ES-I3 (cell line): Measurements from ENCODE around the gene SLC27A4.

Source experiments
- H3K36me3 ChIP-seq: 2 replicates; pipeline ENCODE4 v1.6.1; 2013; ENCODE audit warnings: mild to moderate bottlenecking, low read length, control low read depth, moderate library complexity; ENCODE audit not compliant: insufficient read depth
- H3K4me1 ChIP-seq: 2 replicates; pipeline ENCODE4 v1.6.1; 2013; ENCODE audit warnings: mild to moderate bottlenecking, control low read depth, low read length; ENCODE audit not compliant: insufficient read depth
- H3K9ac ChIP-seq: 2 replicates; pipeline ENCODE4 v1.6.1; 2013; ENCODE audit warnings: low read depth, mild to moderate bottlenecking, low read length, moderate library complexity
- H3K9me3 ChIP-seq: 2 replicates; pipeline ENCODE4 v1.6.1; 2013; ENCODE audit warnings: mild to moderate bottlenecking, low read length, moderate library complexity; ENCODE audit not compliant: control insufficient read depth, insufficient read depth

Gene SLC27A4

DNA sequence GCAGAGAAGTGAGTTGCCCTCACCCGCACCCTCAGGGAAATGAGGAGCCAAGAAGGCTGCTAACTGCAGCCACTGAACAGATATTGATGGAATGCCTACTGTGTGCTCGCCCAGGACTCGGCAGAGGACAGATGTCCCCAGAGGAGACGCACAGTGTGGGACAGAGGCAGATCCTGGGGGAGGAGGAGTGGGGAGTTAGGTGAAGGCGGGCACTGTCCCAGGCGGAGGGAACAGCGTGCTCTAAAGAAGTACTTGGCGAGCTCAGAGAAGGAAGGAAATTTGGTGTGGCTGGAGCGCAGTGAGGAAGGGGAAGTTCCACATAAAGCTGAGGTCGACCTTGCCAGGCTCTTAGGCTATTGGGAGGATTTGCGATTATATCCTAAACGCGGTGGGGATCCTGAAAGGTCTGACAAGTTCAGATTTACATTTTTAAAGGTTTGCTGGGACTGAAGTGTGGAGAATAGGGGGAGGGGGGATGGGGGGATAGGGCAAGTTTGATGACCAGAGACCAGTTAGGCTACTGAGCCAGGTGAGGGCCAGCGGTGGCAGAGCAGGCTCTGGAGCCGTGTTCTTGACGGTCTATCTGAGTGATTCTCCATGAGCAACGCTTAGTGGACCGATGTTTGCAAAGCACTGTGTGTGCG lies 56.8 kb downstream of the SLC27A4 start:
- Histone ChIP-seq H3K9ac (no peak overlapping the region), H3K9me3 (no peaks in the 10 kb centered on the region)

DNA sequence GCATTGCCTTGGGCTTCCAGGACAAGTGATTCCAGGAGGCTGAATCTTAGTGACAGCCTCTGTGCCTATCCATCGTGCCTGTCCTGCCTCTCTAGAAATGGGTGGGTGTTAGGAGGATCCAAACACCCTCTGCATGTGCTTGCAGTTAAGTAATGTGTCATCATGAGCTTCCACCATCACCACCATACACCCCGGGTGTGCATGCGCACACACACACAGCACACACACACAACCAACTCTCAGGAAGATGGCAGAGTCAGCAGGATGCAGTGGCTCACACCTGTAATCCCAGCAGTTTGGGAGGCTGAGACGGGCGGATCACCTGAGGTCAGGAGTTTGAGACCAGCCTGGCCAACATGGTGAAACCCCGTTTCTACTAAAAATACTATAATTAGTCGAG lies 57.5 kb downstream of the SLC27A4 start:
- peaks cover 17% of the 10 kb centered on the region for H3K4me1 ChIP-seq
- H3K9ac ChIP-seq = no peak overlapping the region
- no peaks in the 10 kb centered on the region for H3K36me3 ChIP-seq
- no peaks in the 10 kb centered on the region for H3K9me3 ChIP-seq

More for the DNA sequence above, 56.8 kb downstream of the SLC27A4 start:
- Histone ChIP-seq H3K36me3 (no peaks in the 10 kb centered on the region), H3K4me1 (peaks cover 17% of the 10 kb centered on the region)

- Histone ChIP-seq H3K9me3 (no peaks in the 10 kb centered on the region), H3K9ac (no peak overlapping the region), H3K4me1 (peaks cover 3% of the 10 kb centered on the region), H3K36me3 (no peaks in the 10 kb centered on the region)
These were observed 59.5 kb downstream of the SLC27A4 start for GRCh38 chr9:128399861-128400260.

DNA sequence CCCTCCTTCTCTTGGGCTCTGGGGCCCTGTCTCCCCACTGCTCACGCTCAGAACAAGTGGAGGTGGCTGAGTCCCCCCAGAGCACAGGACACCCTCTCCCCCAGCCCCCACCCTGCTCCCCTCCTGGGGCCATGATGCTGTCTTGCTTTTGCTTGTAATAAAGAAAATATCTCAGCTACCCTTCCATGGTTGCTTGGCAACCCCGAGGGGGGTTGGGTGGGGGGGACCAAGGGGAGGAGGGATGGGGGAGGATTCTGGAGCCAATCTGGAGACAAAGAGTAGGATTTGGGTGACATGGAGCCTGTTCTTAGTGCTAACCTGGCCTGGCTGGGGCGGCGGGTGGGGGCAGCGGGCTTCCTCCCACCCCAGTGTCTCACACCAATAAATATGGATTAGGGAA lies 64.2 kb downstream of the SLC27A4 start:
- Histone ChIP-seq H3K4me1 (peaks cover 26% of the 10 kb centered on the region), H3K9me3 (no peaks in the 10 kb centered on the region), H3K36me3 (no peaks in the 10 kb centered on the region)

DNA sequence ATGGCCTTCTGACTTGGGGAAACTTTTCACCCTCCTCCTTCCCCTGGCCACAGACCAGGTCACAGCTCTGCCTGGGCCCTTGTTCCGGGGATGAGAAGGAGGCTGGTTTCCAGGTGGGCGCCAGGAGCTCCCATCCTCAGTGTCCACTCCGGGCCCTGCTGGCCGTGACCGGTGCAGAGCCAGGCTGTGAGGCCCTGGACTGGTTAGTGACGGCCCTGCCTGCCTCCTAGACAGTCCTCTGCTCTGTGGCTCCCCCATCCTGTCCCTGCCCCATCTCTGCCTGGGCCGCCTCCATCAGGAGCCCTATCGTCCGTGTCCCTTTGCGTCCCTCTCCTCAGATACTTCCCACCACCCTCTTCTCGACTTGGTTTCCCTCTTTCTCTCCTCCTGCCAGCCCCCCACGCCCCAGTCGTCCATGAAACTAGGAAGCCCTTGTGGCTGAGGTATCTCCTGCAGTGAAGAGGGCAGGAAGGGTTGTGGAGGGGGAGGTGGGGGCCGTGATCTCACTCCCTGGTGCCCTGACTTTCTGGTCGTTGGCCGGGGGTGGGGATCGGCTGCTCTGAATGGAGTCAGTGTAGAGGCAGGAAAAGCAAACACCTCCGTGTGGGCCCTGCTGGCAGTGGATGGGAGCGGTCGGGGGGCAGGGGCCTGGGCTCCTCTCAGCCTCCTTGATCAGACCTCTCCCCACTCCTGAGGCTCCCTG lies 64.9 kb downstream of the SLC27A4 start:
- H3K9ac ChIP-seq = no peak overlapping the region

More for the DNA sequence above, 64.2 kb downstream of the SLC27A4 start:
- H3K9ac ChIP-seq = no peak overlapping the region

DNA sequence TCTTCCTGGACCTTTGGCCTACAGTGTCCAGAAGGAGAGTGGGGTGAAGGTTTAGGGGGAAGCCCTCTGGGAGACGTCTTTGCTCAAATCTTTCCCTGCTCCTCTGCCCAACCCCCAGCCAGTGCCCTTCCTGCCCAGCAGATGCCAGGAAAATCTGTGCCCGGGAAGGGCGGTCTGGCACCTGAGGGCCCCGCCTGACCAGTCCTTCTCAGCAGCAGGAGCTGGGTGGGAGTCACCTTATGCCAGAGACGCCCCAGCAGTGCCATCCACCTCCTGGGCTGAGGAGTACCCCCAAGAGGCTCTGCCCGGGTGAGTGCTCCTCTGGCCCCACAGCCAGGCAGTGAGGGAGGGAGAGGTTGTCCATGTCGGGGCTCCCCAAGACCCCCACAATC lies 65.4 kb downstream of the SLC27A4 start:
- Histone ChIP-seq H3K9ac (no peak overlapping the region), H3K4me1 (peaks cover 29% of the 10 kb centered on the region)

More for the DNA sequence above, 64.9 kb downstream of the SLC27A4 start:
- H3K36me3 ChIP-seq = no peaks in the 10 kb centered on the region
- H3K9me3 ChIP-seq = no peaks in the 10 kb centered on the region
- H3K4me1 ChIP-seq = peaks cover 29% of the 10 kb centered on the region

DNA sequence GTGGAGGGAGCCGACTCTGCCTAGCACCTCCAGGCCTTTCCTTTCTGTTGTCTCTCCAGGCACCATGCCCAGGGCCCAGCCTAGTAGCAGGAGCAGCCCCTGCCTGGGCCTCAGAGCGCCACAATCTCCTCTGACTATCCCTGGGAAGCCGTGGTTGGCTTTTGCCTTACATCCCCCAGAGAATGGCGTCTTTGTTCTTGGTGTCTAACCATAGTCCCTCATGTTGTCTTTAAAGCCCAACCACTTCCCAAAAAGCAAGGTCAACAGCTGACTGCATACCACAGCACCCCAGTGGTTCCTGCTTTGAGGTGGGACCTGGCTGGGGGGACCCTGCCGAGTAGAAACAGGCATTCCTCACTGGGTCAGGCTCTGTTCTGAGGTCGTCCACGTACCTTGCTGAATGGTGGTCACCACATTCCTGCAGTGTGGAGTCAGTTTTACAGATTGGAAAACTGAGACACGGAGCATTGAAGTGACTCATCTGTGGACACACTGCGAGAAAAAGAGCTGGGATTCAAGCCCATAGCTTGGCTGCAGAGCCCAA lies 66.6 kb downstream of the SLC27A4 start:
- Histone ChIP-seq H3K36me3 (no peaks in the 10 kb centered on the region), H3K9ac (no peak overlapping the region), H3K4me1 (peaks cover 29% of the 10 kb centered on the region), H3K9me3 (no peaks in the 10 kb centered on the region)

More for the DNA sequence above, 65.4 kb downstream of the SLC27A4 start:
- no peaks in the 10 kb centered on the region for H3K36me3 ChIP-seq
- no peaks in the 10 kb centered on the region for H3K9me3 ChIP-seq

GRCh38 chr9:128408963-128409431 lies 68.7 kb downstream of the SLC27A4 start:
- Histone ChIP-seq H3K9me3 (no peaks in the 10 kb centered on the region), H3K4me1 (peaks cover 29% of the 10 kb centered on the region), H3K36me3 (no peaks in the 10 kb centered on the region), H3K9ac (no peak overlapping the region)

- Histone ChIP-seq H3K4me1 (peaks cover 29% of the 10 kb centered on the region), H3K9ac (no peak overlapping the region), H3K36me3 (no peaks in the 10 kb centered on the region), H3K9me3 (no peaks in the 10 kb centered on the region)
These were observed 69.1 kb downstream of the SLC27A4 start for GRCh38 chr9:128409450-128409849.

- peaks cover 29% of the 10 kb centered on the region for H3K4me1 ChIP-seq
These were observed 69.7 kb downstream of the SLC27A4 start for GRCh38 chr9:128409978-128410377.

More at GRCh38 chr9:128409978-128410377, 69.7 kb downstream of the SLC27A4 start:
- H3K9me3 ChIP-seq = no peaks in the 10 kb centered on the region
- H3K9ac ChIP-seq = no peak overlapping the region
- H3K36me3 ChIP-seq = no peaks in the 10 kb centered on the region
